ENCODE measurements around the gene GGA1.

- TF ChIP-seq EZH2phosphoT487 (IDR thresholded peaks at IDR 0.05; ENCODE audit: insufficient read depth, low read depth) (no peak), EZH2 (IDR thresholded peaks at IDR 0.05; ENCODE audit: insufficient read depth, poor library complexity, severe bottlenecking) (no peak)
These were observed 20.0 kb upstream of the GGA1 start for GRCh38 chr22:37588546-37589215.
